HG03025 (cell line): Measurements from ENCODE around the gene PLCB2.

Experiments used
- ATAC-seq: cut with Tn5 transposase; IDR thresholded peaks from one replicate; pipeline ENCODE4 v1.9.1; 2021; ENCODE audit warnings: mild to moderate bottlenecking, moderate library complexity; ENCODE audit not compliant: unreplicated experiment, low FRiP score

PLCB2 gene

GRCh38 chr15:40306371-40306770, 1.4 kb downstream of the PLCB2 start:
- ATAC-seq = no peak

- no peak for ATAC-seq
Observed at GRCh38 chr15:40305281-40305680, 2.5 kb downstream of the PLCB2 start.

- no peak for ATAC-seq
Observed at GRCh38 chr15:40303576-40303975, 4.2 kb downstream of the PLCB2 start.

- no peak for ATAC-seq
Observed at GRCh38 chr15:40302981-40303380, 4.8 kb downstream of the PLCB2 start.

GRCh38 chr15:40302288-40302886, 5.3 kb downstream of the PLCB2 start:
- no peak for ATAC-seq

GRCh38 chr15:40301467-40302179, 6.1 kb downstream of the PLCB2 start:
- ATAC-seq = no peak

GRCh38 chr15:40300771-40301170, 7.0 kb downstream of the PLCB2 start:
- ATAC-seq = no peak

- no peak for ATAC-seq
Observed at GRCh38 chr15:40300367-40300766, 7.4 kb downstream of the PLCB2 start.

- ATAC-seq = no peak
Observed at GRCh38 chr15:40298216-40298935, 9.4 kb downstream of the PLCB2 start.

- no peak for ATAC-seq
Observed at GRCh38 chr15:40297356-40297755, 10.4 kb downstream of the PLCB2 start.

GRCh38 chr15:40296561-40297230, 11.0 kb downstream of the PLCB2 start:
- ATAC-seq = no peak

GRCh38 chr15:40295877-40296560, 11.7 kb downstream of the PLCB2 start:
- ATAC-seq = no peak

GRCh38 chr15:40295297-40295696, 12.4 kb downstream of the PLCB2 start:
- no peak for ATAC-seq

- ATAC-seq = no peak
Observed at GRCh38 chr15:40293905-40294895, 13.5 kb downstream of the PLCB2 start.

GRCh38 chr15:40293006-40293405, 14.7 kb downstream of the PLCB2 start:
- ATAC-seq = no peak

- ATAC-seq = no peak
Observed at GRCh38 chr15:40292246-40292645, 15.5 kb downstream of the PLCB2 start.

GRCh38 chr15:40290918-40291574, 16.7 kb downstream of the PLCB2 start:
- no peak for ATAC-seq

- no peak for ATAC-seq
Observed at GRCh38 chr15:40290545-40290917, 17.2 kb downstream of the PLCB2 start.
